Activated CD8-positive, alpha-beta memory T cell treated with anti-CD3 and anti-CD28 coated beads for 1 hour (primary cell): ENCODE data around the gene MAP4K4.

Source experiments
- DNase-seq, 2 donors: peaks; one replicate each; pipeline ENCODE4 v3.0.0-alpha.2; 2020; ENCODE audit warnings: low read depth in 1 of 2; ENCODE audit errors: extremely low read depth in 1 of 2

Gene MAP4K4

GRCh38 chr2:101860782-101861181 lies 163.3 kb downstream of the MAP4K4 start:
- no peak for DNase-seq

- DNase-seq, result no peak
Observed at GRCh38 chr2:101861382-101861781, 163.9 kb downstream of the MAP4K4 start.

GRCh38 chr2:101863534-101863933 lies 166.0 kb downstream of the MAP4K4 start:
- no peak for DNase-seq

- DNase-seq, result no peak
Observed at GRCh38 chr2:101864426-101864825, 166.9 kb downstream of the MAP4K4 start.

- DNase-seq, result no peak
Observed at GRCh38 chr2:101868525-101868924, 171.0 kb downstream of the MAP4K4 start.

- DNase-seq, result no peak
Observed at GRCh38 chr2:101869527-101869926, 172.0 kb downstream of the MAP4K4 start.

GRCh38 chr2:101870444-101870843 lies 172.9 kb downstream of the MAP4K4 start:
- DNase-seq, result no peak

- no peak for DNase-seq
Observed at GRCh38 chr2:101871480-101871879, 174.0 kb downstream of the MAP4K4 start.

GRCh38 chr2:101872480-101872879 lies 175.0 kb downstream of the MAP4K4 start:
- DNase-seq, result no peak

- no peak for DNase-seq
Observed at GRCh38 chr2:101873543-101873942, 176.0 kb downstream of the MAP4K4 start.

GRCh38 chr2:101874069-101874468 lies 176.6 kb downstream of the MAP4K4 start:
- DNase-seq, result no peak

- DNase-seq, result no peak
Observed at GRCh38 chr2:101879466-101879865, 182.0 kb downstream of the MAP4K4 start.

- no peak for DNase-seq
Observed at GRCh38 chr2:101881131-101881530, 183.6 kb downstream of the MAP4K4 start.

GRCh38 chr2:101882769-101883307 lies 185.3 kb downstream of the MAP4K4 start:
- DNase-seq, result no peak

- no peak for DNase-seq
Observed at GRCh38 chr2:101883860-101884259, 186.4 kb downstream of the MAP4K4 start.

- DNase-seq, result no peak
Observed at GRCh38 chr2:101884423-101884822, 186.9 kb downstream of the MAP4K4 start.

GRCh38 chr2:101887328-101887727 lies 189.8 kb downstream of the MAP4K4 start:
- DNase-seq, result no peak

- DNase-seq, result no peak
Observed at GRCh38 chr2:101889460-101890098, 192.1 kb downstream of the MAP4K4 start.

- DNase-seq, result no peak
Observed at GRCh38 chr2:101892377-101892776, 194.9 kb downstream of the MAP4K4 start.

- DNase-seq, result no peak
Observed at GRCh38 chr2:101893681-101894381, 196.3 kb downstream of the MAP4K4 start.

- no peak for DNase-seq
Observed at GRCh38 chr2:101895039-101895438, 197.5 kb downstream of the MAP4K4 start.

GRCh38 chr2:101895819-101896322 lies 198.4 kb downstream of the MAP4K4 start:
- no peak for DNase-seq
